ENCODE data around the gene PLEKHN1. TPM values are rescaled to one million over a fixed set of nuclear protein-coding genes. Genes with fewer than 3 reads are reported as not detected.

Gene PLEKHN1
- polyA plus RNA-seq, 1 of the 3 experiments (the other 2 are of a cell fraction), result not detected

DNA sequence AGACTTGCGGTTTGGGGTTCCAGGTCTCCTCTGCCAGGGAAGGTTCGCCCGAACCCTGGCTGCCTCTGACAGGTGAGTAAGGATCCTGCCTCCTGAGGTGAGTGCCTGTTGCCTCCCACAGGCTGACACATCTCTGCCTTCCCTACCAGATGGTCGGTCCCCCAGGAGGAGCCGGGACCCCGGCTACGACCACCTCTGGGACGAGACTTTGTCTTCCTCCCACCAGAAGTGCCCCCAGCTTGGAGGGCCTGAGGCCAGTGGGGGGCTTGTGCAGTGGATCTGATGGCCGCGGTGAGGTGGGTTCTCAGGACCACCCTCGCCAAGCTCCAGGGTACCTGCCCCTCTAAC lies 8.0 kb downstream of the PLEKHN1 start:
- ChIA-PET CTCF (interaction anchor here (1.8 kb wide), 1 partner anchor 10 kb away, joined by 7 read pairs; no protein-coding TSS in a partner anchor), POLR2A (no interaction called here)
- Histone ChIP-seq H3K9me3 (no peaks in the 10 kb centered on the region), H3K4me1 (ENCODE audit: control insufficient read depth in 1 of 2, insufficient read depth in 2 of 2, low read depth in 1 of 2, low read length in 1 of 2) (peaks cover 0 to 12% of the 10 kb centered on the region in 2 experiments; a peak in 1 of 4 replicates), H3K27me3 (ENCODE audit: insufficient read depth) (no peaks in the 10 kb centered on the region), H3K4me3 (ENCODE audit: low read depth in 2 of 2, low read length in 1 of 2) (no peak overlapping the region), H3K4me2 (no peak overlapping the region), H3K27ac (ENCODE audit: low read depth in 2 of 2, low read length in 1 of 2) (no peak overlapping the region), H3K9me2 (no peaks in the 10 kb centered on the region), H3K36me3 (replicated peaks in 1 of 2; ENCODE audit: control insufficient read depth in 1 of 2, insufficient read depth in 2 of 2, low read length in 1 of 2) (no peaks in the 10 kb centered on the region), H3F3A (replicated peaks; ENCODE audit: insufficient read depth) (peaks cover 3% of the 10 kb centered on the region), H2AFZ (ENCODE audit: low read depth) (no peak overlapping the region), H3K9ac (no peak overlapping the region), H4K20me1 (ENCODE audit: insufficient read depth) (no peaks in the 10 kb centered on the region), H3K79me2 (ENCODE audit: insufficient read depth) (no peaks in the 10 kb centered on the region)
- 96% methylated on average over 5 of the region's 11 CpGs for WGBS (ENCODE audit: low lambda C conversion rate)
- DNase-seq, result no peak
- no peak for TF ChIP-seq RFX5 (IDR thresholded peaks at IDR 0.05; ENCODE audit: low read length)
- TF ChIP-seq RAD21 (IDR thresholded peaks at IDR 0.05; ENCODE audit: low read length), result no peak
- no peak for TF ChIP-seq MXI1 (IDR thresholded peaks at IDR 0.05; ENCODE audit: low read depth, low read length)
- TF ChIP-seq FOXM1 (IDR thresholded peaks at IDR 0.05; ENCODE audit: low read depth), result no peak
- TF ChIP-seq RXRA (IDR thresholded peaks at IDR 0.05; ENCODE audit: borderline replicate concordance, low read depth), result no peak
- no peak for TF ChIP-seq FOSL2 (IDR thresholded peaks at IDR 0.05; ENCODE audit: borderline replicate concordance, low read depth)
- TF ChIP-seq CTCF (IDR thresholded peaks at IDR 0.05), result no peak
- no peak for TF ChIP-seq JUND (IDR thresholded peaks at IDR 0.05)
- TF ChIP-seq POLR2AphosphoS5 (IDR thresholded peaks at IDR 0.05; ENCODE audit: low read depth, low read length), result no peak
- no peak for TF ChIP-seq IRF3 (IDR thresholded peaks at IDR 0.05; ENCODE audit: low read depth, low read length)
- TF ChIP-seq RCOR1 (IDR thresholded peaks at IDR 0.05; ENCODE audit: low read length), result no peak
- no peak for TF ChIP-seq FOXJ3 (CRISPR knock-in tag; IDR thresholded peaks at IDR 0.05)
- TF ChIP-seq SIN3A (IDR thresholded peaks at IDR 0.05; ENCODE audit: borderline replicate concordance, low read depth, low read length), result no peak
- TF ChIP-seq GABPA (IDR thresholded peaks at IDR 0.05; ENCODE audit: low read depth), result no peak
- TF ChIP-seq ELF1 (IDR thresholded peaks at IDR 0.05), result no peak
- no peak for TF ChIP-seq USF2 (IDR thresholded peaks at IDR 0.05; ENCODE audit: borderline replicate concordance, low read depth, low read length)

All from SK-N-SH (cell line).